Stimulated activated naive CD8-positive, alpha-beta T cell treated with anti-CD3 and anti-CD28 coated beads, Interleukin-15, Interleukin-2, amounts not matched to agents 100 U/mL and 50 U/mL, for 24 hours (primary cell): ENCODE measurements around the gene HIVEP2.

Source experiments
- ATAC-seq: fragments of 150-1000 bp; cut with Tn5 transposase; one replicate; pipeline ENCODE4 v1.10.0; 2021
- DNase-seq: peaks from one replicate; pipeline ENCODE4 v3.0.0; 2021

Gene HIVEP2

DNA sequence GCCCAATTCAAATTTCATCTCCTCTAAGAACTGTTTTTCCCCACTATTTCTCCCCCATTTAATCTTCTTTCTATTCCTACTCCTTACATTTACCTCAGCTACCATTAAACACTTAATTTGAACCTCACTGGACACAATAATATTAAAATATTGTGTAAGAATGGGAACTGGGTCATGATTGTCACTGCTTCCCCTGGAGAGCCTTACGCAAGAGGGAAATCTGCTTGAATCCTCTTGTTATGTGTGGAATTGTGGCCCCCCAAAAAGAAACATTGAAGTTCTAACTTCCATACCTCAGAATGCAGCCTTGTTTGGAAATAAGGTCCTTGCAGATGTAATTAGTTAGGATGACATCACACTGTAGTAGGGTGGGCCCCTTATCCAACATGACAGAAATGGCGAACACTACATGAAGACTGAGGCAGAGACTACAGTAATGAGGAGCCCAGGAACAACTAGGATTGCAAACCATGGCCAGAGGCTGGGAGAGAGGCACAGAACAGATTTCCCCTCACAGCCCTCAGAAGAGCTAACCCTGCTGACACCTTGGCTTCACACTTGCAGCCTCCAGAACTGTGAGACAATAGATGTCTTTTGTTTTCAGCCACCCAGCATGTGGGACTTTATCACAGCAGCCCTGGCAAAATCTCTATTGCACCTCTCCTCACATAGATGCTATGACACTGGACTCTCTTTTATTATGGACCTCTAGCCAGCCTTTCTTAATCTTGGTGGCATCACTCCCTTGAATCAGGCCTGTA lies 29.9 kb downstream of the HIVEP2 start:
- DNase-seq (no peak), ATAC-seq (no peak)

GRCh38 chr6:142914369-142914768 lies 30.6 kb downstream of the HIVEP2 start:
- ATAC-seq (no peak), DNase-seq (no peak)

- peak; percentile 89 for ATAC-seq
- peak; percentile 71 for DNase-seq
Measured at GRCh38 chr6:142913511-142914047, 31.4 kb downstream of the HIVEP2 start.

DNA sequence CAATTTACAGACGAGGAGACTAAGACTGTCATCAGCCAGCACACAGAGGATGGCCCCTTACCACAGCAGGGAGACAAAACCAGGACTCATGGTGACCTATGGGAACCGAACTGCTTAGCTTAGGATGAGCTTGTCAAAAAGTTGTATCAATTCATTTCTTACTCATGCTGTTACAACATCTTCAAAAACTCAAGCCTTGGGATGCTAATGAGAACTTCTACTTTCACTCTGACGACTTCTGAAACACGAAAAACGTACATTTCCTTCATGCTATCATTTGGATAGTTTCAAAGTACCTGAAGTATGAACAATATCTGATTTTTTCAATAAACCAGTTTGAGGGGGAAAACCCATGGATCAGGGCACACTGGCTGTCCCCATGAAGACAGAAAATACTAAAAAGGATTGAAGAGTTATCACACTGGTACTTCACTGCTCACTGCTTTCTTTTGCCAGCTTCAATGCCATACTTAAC lies 31.9 kb downstream of the HIVEP2 start:
- peak; percentile 70 for ATAC-seq
- no peak for DNase-seq

GRCh38 chr6:142912125-142912524 lies 32.9 kb downstream of the HIVEP2 start:
- no peak for ATAC-seq

GRCh38 chr6:142911430-142911829 lies 33.5 kb downstream of the HIVEP2 start:
- ATAC-seq, result no peak
- no peak for DNase-seq

More at GRCh38 chr6:142912125-142912524, 32.9 kb downstream of the HIVEP2 start:
- no peak for DNase-seq

DNA sequence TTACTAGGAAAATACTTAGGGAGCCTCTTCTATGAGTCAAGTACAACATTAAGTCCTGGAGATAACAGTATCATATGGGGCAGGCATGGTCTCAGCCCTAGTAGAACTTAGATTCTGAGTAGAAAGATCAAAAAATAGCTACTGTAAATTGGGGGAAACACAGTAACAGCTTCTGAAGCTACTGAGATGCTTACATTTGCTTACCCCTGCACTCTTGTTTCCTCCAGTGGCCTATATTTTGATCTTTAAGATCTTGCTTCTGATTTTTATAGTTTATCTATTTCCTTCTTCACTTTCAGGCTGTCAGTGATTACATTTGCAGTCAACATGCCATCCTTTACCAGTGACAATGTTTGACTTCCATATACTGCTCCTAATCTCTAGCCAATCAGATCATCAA lies 35.3 kb downstream of the HIVEP2 start:
- no peak for ATAC-seq
- DNase-seq, result no peak

DNA sequence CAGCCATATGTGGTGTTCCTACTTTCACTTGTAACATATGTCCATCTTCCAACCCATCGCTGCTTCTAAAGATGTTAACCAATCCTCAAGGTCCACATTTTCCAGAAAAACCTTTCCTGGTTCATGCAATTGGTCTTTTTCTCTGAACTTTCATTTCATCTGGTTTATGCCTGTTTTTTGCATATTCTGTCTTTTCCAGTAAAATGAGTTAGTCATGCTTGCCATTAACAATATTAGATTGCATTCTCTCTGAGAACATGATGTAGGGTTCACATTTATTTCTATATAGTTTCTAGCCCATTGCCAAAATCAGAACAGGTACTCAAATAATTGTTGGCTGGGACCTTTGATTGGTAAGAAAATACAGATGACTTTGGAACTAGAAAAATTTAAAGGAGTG lies 36.7 kb downstream of the HIVEP2 start:
- ATAC-seq (no peak), DNase-seq (no peak)

- no peak for DNase-seq
- peak; percentile 49 for ATAC-seq
Measured at GRCh38 chr6:142907544-142907943, 37.4 kb downstream of the HIVEP2 start.

DNA sequence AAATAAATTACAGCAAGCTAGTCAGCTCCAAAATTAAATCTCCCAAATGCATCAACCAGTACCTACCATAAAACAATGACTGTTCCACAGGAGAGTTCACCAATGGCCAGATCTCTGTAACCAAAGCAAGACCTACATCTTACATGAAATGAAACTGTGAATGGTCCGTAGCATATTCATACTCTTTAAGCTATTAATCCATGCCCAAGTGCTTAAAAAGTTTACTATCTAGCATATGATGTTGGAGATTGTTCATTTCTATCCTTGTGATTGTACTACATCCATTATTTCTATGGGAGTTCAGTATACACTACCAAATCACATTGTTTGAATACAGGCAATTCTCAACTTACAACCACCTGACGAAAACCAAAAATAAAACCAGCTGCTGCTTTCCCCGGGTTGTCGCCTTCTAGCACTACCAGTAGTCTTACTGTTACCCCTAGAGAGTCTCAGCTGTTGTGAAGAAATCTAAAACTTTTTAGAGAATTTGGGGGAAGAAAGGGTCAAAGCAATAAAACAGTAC lies 38.0 kb downstream of the HIVEP2 start:
- DNase-seq, result no peak
- ATAC-seq, result peak; percentile 28

DNA sequence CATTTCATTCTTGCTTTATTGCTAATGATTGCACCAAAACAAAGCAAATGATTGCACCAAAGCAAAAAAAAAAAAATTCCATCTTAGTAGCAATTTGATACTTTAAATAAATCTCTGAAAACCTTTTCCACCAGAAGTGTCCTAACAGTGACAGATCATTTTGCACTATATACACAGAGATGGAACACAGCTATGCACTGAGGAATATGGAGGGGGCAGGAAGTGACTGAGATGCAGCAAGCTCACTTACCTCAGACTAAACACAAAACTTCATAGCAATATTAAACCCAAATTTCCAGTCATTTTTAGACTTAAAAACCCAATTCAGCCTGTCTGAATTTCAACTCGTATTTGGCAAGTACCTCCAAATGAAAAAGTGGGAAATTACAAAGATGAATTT lies 41.2 kb downstream of the HIVEP2 start:
- ATAC-seq (peak; percentile 30), DNase-seq (no peak)

DNA sequence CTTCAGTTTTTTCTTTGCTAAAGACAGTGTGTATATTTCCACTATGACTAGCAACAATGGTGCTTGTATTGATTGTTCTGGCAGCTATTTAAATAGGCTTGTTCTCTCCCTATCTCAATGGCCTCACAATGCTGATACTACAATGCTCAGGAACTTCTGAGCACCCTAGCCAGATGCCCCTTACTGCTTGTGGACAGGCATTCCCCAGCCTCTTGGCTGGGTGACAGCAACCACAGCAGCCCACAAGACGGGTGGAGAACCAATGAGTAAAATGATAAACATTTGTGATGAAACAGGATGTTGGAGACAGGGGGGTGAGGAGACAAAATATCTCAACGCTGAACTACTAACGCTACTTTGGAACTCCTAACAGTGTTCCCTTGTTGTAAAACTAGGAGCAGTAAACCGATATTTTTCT lies 42.3 kb downstream of the HIVEP2 start:
- DNase-seq (peak; percentile 77), ATAC-seq (peak; percentile 76)

DNA sequence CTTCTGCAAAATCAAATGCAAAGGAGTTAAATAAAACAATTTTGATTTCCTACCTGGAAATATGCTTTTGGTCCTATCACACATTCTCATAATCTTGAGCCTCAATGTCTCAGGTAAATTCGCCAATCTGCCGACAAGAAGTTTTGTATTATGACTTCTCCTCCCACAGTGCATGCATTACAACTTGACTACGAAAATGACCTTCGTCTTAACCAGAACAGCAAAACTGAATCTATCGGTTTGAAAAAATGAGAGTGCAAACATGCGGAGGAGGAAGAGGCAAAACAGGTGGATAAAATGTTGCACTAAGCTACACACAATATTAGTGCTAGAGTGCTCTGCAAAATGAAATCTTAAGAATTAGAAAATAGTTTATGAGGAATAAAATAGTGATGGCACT lies 43.4 kb downstream of the HIVEP2 start:
- ATAC-seq (no peak), DNase-seq (no peak)

DNA sequence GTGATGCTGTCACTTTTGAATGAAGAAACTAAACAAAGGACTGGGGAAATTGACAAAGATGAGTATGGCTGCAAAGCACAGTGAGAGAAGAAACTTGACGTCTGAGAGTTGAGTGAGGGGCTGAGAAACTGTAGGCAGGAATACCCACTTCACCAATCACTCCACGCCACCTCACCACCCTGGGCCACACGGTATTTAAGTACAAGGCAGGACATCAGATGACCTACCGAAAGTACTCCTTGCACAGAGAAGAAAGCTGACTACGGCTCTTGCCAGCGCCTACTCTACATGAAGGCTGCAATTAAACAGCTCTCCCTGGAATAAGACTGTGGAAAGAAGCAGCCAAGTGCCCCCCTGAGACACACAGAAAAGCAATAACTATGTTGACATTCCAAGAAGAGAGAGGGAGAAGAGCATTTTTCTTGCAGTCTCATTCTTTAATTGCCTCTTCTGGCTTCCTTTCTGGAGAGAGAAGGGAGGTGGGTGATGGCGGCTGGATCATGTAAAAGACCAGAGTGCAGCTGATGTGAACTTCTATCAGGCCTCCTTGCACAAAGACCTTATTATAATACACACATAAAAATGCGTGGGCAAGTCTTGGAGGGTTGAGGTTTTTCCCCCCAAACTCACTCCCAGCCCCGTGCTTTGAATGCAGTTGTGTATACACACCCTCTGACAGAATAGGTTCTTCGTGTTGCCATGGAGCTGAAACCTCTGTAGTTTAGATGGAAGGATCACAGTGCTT lies 44.6 kb downstream of the HIVEP2 start:
- ATAC-seq (peak; percentile 44), DNase-seq (peak; percentile 34)

- ATAC-seq (no peak), DNase-seq (no peak)
Measured at GRCh38 chr6:142898927-142899895, 45.8 kb downstream of the HIVEP2 start.

- no peak for ATAC-seq
- DNase-seq, result no peak
Measured at GRCh38 chr6:142897659-142898058, 47.3 kb downstream of the HIVEP2 start.

- ATAC-seq, result no peak
Measured at GRCh38 chr6:142896732-142897131, 48.2 kb downstream of the HIVEP2 start.

GRCh38 chr6:142893088-142893487 lies 51.9 kb downstream of the HIVEP2 start:
- ATAC-seq (no peak), DNase-seq (no peak)

More at GRCh38 chr6:142896732-142897131, 48.2 kb downstream of the HIVEP2 start:
- DNase-seq, result no peak

DNA sequence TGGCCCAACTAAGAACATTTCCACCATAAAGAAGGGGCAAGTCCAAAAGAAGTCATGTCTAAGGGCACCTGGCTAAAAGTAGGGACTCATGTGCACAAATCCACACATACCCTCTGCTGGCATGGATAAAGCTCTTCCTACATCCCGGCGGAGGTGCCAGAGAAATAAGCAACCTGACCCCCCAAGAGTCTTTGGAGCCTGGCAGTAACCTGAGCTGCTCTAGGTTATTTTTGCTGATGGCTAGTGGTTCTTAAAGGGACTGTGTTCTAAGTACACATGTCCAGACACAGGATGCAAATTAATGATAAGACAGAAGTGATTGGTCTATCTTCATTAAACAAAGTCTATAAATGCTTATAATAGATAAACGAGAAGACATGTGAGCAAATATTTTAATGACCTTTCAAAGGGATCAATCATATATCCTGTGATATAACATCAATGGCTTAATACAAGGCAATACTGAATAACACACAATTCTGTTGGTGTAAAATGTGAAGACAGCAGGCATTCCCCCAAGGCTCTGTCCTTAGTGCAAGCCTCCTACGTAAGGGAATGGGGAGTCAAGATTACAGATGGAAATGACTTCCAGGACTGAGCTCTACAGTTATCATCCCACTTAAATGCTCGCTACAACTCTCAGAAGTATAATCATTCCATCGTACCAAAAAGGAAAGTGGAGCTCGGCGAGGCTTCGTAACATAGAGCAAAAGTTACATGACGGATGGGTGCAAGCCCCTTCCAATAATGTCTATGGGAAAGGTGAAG lies 52.5 kb downstream of the HIVEP2 start:
- DNase-seq (no peak), ATAC-seq (no peak)

DNA sequence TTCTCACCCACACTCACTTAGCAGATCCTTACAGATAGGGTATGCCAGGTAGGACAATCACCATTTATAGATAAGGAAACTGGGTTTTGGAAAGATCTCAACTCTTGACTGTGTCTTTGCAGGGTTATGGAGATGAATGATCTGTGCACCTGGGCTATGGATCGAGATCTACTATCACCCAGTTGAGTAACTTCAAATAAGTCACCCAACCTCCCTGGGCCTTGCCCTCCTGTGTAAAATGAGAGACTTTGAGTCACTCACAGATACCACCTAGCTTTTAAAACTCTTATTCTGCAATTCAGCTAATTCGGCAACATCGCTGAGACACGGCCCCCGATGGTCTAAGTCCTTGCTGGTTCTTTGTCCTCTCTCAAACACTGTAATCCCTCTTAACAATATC lies 53.5 kb downstream of the HIVEP2 start:
- DNase-seq (no peak), ATAC-seq (no peak)

DNA sequence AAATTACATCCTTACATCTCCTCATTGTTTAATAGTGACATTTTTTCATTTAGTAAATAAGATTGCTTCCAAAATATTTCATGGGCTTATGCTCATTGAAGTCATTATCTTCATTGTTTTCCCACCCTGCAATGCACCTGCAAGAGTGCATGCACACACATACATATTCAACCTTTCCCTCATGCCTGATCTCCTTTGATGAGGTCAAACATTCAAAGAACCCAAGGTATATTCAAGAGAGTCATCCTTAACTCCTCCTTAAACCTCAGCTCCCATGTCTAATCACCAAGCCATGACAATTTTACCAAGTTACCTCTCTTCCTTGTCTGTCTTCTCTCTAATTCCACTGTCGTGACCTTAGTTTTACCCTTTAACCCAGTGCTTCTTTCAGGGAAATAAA lies 56.5 kb downstream of the HIVEP2 start:
- no peak for DNase-seq
- peak; percentile 42 for ATAC-seq
